ENCODE measurements around the gene FAM177B.
A peak's percentile ranks its signal among the peaks of the same experiment; 100 is the strongest.

FAM177B gene

GRCh38 chr1:222736972-222737371, at the start of gene FAM177B:
TSS of gene FAM177B (plus strand) at chr1:222737202. CDS start at chr1:222746546, 9,344 bp downstream.
- no peak for DNase-seq

DNA sequence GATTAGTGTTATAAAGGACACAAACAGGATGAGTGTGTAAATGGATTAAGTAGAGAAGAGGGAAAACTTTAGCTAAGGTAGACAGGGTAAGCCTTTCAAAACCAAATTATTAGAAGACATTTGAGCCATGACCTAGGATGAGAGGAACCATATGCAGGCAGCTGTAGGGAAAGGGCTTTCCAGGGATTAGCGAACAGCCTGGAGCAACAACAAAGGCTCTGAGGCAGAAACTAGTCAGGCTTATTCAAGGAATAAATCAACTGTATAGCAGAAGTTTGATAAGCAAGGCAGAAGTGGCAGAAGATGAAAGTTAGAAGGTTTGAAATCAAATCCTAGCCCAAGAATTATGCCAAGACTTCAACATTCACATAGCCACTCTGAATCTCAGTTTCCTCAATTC, 46.0 kb upstream of the FAM177B start:
- DNase-seq, result no peak

DNA sequence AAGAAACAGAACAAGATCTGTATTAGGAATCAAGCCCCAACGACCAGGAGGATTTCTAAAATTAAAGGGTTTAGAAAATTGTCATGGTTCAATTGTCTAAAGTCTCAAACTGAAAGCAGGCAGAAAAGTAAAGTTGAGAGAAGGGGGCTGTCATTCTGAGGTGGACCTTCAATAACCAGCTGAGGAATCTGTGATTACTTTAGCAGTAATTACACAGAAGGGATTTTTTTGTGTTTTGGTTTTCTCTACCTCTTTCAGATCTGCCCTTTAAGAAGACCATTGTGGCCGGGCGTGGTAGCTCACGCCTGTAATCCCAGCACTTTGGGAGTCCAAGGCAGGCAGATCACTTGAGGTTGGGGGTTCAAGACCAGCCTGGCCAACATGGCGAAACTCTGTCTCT, 42.1 kb upstream of the FAM177B start:
- no peak for DNase-seq

DNA sequence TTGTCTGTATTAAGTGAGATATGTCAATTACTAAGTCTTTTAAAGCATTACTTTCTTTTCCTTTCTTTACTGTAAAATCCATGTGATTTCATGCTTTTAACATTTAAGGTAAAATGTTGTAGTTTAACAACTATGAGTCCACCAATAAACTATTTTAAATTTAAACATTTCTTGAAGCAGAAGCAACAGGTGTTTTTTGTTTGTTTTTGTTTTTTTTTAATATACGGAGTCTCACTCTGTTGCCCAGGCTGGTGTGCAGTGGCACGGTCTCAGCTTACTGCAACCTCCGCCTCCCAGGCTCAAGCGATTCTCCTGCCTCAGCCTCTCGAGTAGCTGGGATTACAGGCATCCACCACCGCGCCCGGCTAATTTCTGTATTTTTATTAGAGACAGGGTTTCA, 40.3 kb upstream of the FAM177B start:
- no peak for DNase-seq

DNA sequence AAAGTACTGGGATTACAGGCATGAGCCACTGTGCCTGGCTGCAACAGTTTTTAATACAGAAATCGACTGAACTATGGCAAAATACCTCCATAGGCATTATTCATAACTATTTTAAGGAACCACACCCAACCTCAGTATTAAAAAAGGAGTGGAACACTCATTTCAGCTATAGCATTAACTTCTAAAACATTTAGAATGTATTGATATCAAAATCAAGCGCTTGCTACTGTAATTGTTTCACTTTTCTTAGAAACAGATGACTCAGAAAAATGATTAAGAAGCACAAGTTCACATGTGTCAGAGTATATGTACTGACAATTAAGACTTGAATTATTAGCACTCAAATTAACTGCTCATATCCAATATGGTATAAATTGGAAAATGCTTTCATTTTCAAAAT, 39.8 kb upstream of the FAM177B start:
- DNase-seq, result no peak

DNA sequence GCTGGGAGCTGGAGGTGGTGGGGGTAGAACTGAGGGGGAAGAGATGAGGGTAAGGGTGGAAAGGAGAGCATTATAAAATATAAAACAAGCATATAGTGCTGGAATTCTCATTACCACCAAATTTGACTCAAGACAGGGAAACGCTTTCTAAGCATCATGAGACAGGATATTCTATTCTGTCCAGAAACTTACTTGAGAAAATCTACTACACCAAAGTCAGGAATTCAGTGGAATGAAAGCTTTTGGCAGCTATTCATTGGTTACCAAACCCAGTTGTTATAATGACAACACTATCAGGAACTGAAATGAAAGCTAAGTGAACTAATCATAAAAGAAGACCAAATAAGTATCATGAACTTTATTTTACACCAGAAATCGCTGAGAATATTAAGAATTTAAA, 39.2 kb upstream of the FAM177B start:
- DNase-seq, result no peak

- no peak for DNase-seq
Observed at GRCh38 chr1:222702210-222702609, 34.8 kb upstream of the FAM177B start.

- DNase-seq, result no peak
Observed at GRCh38 chr1:222704260-222704659, 32.7 kb upstream of the FAM177B start.

GRCh38 chr1:222706815-222707214, 30.2 kb upstream of the FAM177B start:
- DNase-seq, result no peak

DNA sequence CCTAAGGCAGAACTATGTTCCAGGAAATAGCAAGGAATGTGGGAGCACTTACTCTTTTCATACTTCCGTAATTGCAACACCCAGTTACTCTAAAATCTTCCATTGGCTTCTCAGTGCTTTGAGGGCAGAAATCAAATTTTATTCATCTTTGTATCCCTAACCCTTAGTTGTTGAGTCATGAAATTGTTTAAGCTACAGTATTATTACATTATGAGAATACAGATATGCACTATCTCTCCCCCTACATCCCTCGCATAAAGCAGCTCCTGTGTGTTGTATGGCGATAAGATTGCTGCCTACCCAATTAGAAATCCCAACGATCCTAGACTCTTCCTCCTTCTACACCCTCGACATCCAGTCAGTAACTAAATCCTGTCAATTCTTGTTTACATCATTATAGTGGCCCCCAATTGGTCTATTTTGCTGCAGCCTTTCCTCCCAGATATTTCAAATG, 27.3 kb upstream of the FAM177B start:
- no peak for DNase-seq

DNA sequence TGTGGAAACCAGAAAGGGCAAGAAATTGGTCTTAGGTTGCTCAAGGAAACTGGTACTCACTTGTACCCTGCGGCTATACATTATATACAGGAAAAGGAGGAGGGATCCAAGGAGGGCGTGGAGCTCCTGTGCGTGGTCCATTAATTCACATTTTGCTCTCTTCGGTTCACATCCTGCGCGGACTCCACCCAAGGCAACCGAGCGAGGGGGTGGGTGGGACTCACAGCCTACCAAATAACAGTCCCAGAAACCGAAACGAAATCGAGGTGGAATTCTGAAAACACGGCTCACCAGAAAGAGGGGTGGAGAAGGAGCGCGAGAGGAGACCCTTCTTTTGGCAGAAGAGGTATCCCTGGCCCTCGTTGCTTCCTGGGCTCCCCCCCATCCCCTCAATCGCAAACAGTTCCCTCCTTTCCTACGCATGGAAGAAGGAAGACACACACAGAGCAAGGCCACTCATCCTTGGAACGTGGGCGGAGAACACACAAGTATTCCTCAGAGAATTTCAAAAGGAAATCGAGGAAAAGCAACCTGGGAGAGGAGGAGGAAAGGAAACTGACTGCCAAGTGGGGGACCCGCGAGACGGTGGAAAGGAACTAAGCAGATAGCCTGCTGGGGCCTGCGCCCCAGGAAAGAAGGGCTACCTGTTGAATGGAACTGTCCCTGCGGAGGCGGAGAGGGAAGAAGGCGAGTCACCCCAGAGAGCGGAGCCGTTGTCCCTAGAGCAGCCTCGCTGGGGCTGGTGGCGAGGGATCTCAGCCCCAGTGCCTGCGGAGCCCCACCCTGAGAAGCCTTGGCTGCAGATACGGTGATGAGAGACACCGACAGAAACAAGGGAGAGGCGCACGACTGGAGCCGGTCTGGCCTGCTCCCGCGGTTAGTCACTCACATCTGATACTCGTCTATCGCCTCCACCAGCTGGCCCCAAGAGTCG, 25.4 kb upstream of the FAM177B start:
- peak; percentile 43 for DNase-seq

DNA sequence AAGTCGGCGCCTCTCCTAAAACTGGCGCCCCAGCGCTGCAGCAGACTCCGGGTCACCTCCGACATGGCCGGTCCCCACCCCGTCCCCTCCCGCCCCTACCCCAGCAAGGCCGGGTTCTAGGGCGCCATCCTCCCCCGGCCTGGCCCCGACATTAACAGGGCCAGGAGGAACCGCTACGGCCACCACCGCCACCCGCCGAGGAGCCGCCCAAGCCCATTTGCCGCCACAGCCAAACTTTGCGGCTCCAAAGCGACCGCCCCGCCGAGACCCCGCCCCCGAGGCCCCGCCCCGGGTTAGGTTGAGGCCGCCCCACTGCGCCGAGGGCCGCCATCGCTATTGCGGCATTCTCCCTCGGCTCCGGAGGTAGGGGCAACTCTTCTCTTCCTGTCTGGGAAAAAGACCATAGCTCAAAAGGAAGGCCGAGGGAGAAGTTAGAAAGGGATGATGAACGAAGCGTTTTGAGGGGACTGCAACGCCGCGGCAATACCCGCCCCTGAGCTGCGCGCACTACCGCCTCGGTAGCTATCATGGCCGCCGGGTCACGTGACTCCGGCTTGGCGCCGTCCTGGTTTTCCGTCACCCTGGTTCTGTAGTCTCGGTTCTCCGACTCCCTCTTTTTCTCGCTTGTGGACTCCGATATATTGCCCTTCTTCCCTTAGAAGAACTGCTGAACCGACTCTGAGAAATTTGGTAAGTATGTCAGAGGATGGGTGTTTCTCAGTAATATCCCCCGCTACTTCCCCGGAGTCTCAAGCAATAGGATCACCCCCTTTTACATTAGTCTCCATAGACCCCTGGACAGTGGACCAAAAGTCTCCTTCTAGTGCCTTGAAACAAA, 24.5 kb upstream of the FAM177B start, which contains the start of the genes AIDA and BROX:
Gene AIDA, minus strand, starts transcription at position 239 of the 838 bp plus-strand sequence. Its CDS starts 174 bp downstream, at position 65.
Gene BROX, plus strand, starts transcription at position 312 of the 838 bp plus-strand sequence. CDS start 3,136 bp downstream, outside the sequence.
- DNase-seq, result peak; percentile 85

GRCh38 chr1:222713091-222713961, 23.7 kb upstream of the FAM177B start:
- peak; percentile 97 for DNase-seq

DNA sequence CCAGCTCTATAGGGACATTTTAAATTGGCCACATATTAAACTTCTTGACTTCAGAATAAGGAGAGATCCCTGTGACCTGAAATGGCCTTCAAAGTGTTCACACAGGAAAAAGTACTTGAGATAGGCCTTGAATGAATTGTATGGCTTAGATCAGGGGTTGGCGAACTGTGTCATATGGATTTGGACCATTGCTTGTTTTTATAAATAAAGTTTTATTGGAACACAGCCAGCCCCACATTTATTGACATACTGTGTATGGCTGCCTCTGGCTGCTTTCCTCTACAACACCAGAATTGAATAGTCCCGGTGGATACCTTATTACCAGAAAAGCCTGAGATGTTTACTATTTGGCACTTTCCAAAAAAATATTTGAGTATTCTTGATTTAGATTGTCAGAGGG, 20.6 kb upstream of the FAM177B start:
- DNase-seq, result no peak

DNA sequence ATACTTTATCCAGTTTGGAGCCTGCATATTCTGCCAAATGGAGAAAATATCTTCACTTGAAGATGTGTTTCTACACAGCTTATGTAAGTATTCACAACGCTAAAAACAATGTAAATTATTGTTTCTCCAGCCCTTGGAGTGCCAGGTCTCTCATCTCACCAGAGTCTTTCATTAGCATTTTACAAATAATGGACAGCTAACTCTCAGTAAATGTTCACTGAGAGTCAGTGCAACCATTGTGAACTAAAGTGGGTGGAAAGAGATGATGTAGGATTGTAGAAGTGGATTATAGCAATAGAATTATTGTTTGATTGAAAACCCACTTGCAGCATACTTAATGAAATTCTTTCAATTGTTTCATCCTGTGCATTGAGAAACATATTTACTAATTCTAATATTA, 8.3 kb upstream of the FAM177B start:
- DNase-seq, result no peak

DNA sequence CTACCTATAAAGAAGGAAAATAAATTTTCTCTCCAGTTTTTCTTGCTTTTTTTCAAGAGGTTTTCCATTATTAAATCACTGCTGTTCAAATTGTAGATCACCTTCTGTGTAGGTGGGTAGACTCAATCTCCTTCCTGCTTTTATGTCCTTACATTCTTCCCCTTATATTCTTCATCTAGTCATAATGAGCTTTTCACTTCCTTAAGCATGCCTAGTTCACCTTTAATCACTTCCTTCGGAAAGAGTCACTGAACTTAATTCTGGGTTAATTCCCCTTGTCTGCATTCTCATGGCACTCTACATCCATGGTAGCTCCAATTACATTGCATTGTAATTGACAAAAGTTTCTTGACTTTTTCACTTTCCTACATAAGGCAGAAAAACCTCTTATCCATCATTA, 6.1 kb upstream of the FAM177B start:
- DNase-seq, result no peak

DNA sequence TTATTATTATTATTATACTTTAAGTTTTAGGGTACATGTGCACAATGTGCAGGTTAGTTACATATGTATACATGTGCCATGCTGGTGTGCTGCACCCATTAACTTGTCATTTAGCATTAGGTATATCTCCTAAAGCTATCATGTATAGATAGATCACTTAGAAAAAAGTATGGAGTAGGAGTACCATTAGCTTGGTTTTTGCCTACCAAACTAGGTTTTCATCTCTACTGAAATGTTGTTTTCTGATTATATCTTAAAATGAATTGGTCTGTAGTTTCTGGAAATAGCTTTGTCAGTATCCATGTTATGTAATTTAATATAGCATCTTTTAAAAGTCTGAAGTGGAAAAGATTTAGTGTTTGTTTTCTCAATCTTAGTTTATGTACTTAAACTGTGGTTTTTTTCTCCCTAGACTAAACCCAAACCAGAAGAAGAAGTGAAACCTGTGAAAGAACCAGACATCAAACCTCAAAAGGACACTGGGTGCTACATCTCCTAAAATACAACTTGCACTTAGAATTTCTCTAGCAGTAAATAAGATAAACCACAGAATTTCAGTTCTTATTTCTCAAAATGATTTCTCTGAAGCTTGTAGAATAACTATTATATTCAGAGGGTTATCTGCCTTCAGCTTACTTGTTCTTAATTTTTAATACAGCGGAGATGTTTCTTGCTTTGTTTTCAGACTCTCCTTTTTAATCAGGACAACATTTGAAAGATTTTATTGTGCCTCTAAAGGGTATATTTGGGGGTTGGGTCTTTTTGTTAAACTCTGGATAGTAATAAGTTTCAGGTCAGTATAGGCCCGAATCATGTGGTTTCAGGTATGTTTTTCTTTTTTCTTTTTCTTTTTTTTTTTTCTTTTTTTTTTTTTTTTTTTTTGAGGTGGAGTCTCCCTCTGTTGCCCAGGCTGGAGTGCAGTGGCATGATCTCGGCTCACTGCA, 4.5 kb upstream of the FAM177B start:
- DNase-seq, result no peak

GRCh38 chr1:222734740-222735139, 2.3 kb upstream of the FAM177B start:
- DNase-seq, result no peak

GRCh38 chr1:222736470-222736869, 532 bp upstream of the FAM177B start:
- no peak for DNase-seq

DNA sequence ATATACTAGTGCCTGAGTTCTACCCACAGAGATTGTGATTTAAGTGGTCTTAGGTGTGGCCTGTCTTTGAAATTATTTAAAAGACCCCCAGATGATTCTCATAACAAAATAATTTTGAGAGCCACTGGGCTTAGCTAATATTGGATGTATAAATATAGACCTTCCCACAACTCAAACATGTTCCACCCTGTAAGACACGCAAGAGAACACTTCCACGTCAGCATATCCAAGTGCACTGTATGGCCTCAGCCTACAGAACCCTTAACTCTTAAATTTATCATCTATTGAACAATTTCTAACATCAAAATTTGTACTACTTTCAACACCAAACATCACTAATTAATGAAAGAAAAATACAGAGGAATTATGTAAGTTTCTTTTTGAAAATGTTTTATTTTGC, 2.5 kb downstream of the FAM177B start:
- DNase-seq, result no peak

DNA sequence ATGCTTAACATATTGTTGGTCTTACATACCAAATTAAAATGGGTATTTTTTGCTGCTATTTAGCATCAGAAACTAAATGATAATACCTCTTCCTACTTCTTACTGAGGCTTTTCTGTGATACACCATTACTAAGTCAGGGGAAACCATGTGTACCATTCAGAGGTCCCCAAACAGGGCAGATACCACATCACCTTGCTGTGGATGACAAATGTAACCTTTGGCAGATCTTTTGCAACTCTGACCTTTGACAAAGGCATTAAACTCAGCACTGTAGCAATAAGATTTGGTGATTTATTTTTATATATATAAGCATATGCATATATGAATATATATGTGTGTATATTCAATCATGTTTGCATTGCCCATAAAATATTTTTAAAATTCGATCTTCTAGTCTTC, 2.9 kb downstream of the FAM177B start:
- DNase-seq, result no peak
